Endothelial cell of umbilical vein (primary cell): ENCODE data around the gene POTEI.
"Not testable (repeated sequence)": the region's sequence is repeated elsewhere in the genome, so short reads cannot be mapped to it uniquely, and the experiment has no call there.

ENCODE experiments used
- EZH2 ChIP-seq: IDR thresholded peaks from 2 replicates; pipeline ENCODE4 v1.6.1; 2012; ENCODE audit warnings: borderline replicate concordance, low read depth, mild to moderate bottlenecking, moderate library complexity, low read length, inconsistent platforms; ENCODE audit not compliant: severe bottlenecking
- FOS ChIP-seq: IDR thresholded peaks from 2 replicates; pipeline ENCODE4 v1.6.1; 2011; ENCODE audit warnings: mild to moderate bottlenecking, low read length, moderate library complexity, borderline replicate concordance; ENCODE audit not compliant: insufficient read depth
- MYC ChIP-seq: IDR thresholded peaks from one replicate; pipeline ENCODE4 v1.6.1; 2011; ENCODE audit warnings: mild to moderate bottlenecking, low read depth, low read length
- POLR2A ChIP-seq: IDR thresholded peaks from 2 replicates; pipeline ENCODE4 v1.6.1; 2012; ENCODE audit warnings: low read depth, mild to moderate bottlenecking, control low read depth, low read length
- POLR2AphosphoS5 ChIP-seq: IDR thresholded peaks from 2 replicates; pipeline ENCODE4 v1.6.1; 2012; ENCODE audit warnings: low read depth, mild to moderate bottlenecking, control low read depth, low read length, moderate library complexity; ENCODE audit not compliant: insufficient read depth
- TF ChIP-seq, protein P1 (sequence below), 2 donors: IDR thresholded peaks; 1 replicate in 1 of 2; 2 replicates in 1 of 2; pipeline ENCODE4 v1.5.1; 2011; ENCODE audit warnings: low read length in 2 of 2, mild to moderate bottlenecking in 2 of 2, moderate library complexity in 2 of 2, control low read depth in 1 of 2, inconsistent platforms in 1 of 2, low read depth in 1 of 2; ENCODE audit not compliant: insufficient read depth in 1 of 2; ENCODE audit errors: extremely low read depth in 1 of 2
- TF ChIP-seq, protein P2 (sequence below): IDR thresholded peaks from 2 replicates; pipeline ENCODE4 v1.6.1; 2011; ENCODE audit not compliant: insufficient read depth, insufficient read length

DNA sequence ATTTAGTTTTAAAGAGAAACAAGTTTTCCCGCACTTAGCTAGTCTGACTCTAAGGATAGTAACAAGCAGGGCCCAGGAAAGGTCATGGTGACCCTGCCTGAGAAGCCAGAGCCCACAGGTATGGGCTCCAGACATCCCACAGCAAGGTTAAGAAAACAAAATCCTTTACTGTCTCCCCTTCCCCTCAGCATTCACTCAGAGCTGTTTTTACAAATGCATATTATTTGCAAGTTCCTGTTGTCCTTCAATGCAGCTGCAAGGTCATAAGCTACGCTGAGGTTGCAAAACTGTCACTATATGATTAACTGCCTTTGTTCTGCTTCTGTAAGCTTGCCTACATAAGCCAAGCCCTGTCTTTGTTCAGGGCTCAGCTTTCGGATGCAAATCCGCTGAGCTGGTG, 18.1 kb downstream of the POTEI start:
- TF ChIP-seq, protein P1, sequence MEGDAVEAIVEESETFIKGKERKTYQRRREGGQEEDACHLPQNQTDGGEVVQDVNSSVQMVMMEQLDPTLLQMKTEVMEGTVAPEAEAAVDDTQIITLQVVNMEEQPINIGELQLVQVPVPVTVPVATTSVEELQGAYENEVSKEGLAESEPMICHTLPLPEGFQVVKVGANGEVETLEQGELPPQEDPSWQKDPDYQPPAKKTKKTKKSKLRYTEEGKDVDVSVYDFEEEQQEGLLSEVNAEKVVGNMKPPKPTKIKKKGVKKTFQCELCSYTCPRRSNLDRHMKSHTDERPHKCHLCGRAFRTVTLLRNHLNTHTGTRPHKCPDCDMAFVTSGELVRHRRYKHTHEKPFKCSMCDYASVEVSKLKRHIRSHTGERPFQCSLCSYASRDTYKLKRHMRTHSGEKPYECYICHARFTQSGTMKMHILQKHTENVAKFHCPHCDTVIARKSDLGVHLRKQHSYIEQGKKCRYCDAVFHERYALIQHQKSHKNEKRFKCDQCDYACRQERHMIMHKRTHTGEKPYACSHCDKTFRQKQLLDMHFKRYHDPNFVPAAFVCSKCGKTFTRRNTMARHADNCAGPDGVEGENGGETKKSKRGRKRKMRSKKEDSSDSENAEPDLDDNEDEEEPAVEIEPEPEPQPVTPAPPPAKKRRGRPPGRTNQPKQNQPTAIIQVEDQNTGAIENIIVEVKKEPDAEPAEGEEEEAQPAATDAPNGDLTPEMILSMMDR (IDR thresholded peaks at IDR 0.05; ENCODE audit: extremely low read depth in 1 of 2, insufficient read depth in 1 of 2, low read depth in 1 of 2, low read length in 2 of 2): not testable (repeated sequence)
- TF ChIP-seq POLR2A, MYC, POLR2AphosphoS5, EZH2, FOS: not testable (repeated sequence)
- TF ChIP-seq, protein P2, sequence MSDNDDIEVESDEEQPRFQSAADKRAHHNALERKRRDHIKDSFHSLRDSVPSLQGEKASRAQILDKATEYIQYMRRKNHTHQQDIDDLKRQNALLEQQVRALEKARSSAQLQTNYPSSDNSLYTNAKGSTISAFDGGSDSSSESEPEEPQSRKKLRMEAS: not testable (repeated sequence)
